B cell (primary cell): ENCODE measurements around the gene TFCP2L1. TPM values are rescaled to one million over a fixed set of nuclear protein-coding genes. Genes with fewer than 3 reads are reported as not detected.

ENCODE experiments used
- ATAC-seq: fragments of 200-7000 bp; cut with Tn5 transposase; one replicate; pipeline ENCODE4 v1.10.0; 2021; ENCODE audit warnings: low read depth, mild to moderate bottlenecking, moderate number of reproducible peaks, moderate library complexity
- CTCF ChIA-PET: fragments of 350-600 bp; sonication (Branson Sonifier 250); formaldehyde crosslinking; loops from one replicate; lab custom pipeline; 2021; ENCODE audit warnings: antibody characterized with exemption, inconsistent platforms; lab: Charles Lee
- POLR2A ChIA-PET: fragments of 350-600 bp; sonication (Branson Sonifier 250); formaldehyde crosslinking; loops from one replicate; lab custom pipeline; 2021; ENCODE audit warnings: antibody characterized with exemption; lab: Charles Lee
- DNase-seq: peaks from one replicate; pipeline ENCODE4 v3.0.0; 2013
- H2AFZ ChIP-seq: 2 replicates; pipeline ENCODE4 v1.6.1; 2012; ENCODE audit warnings: mild to moderate bottlenecking, low read depth, low read length; ENCODE audit not compliant: insufficient read depth, poor library complexity, severe bottlenecking
- H3K27ac ChIP-seq, 2 donors: 1 replicate in 1 of 2; 2 replicates in 1 of 2; pipeline ENCODE4 v1.5.1; 2012 to 2013; ENCODE audit warnings: low read length in 2 of 2, mild to moderate bottlenecking in 2 of 2, moderate library complexity in 1 of 2
- H3K27me3 ChIP-seq, 4 experiments: fragments of 200-600 bp in 1 of 4; sonication (generic) in 1 of 4; replicated peaks in 1 of 4; 1 replicate in 2 of 4; 2 replicates in 2 of 4; pipeline versions ENCODE4 v1.6.1 to v1.7.0; 2013 to 2016; ENCODE audit warnings: low read length in 3 of 4, mild to moderate bottlenecking in 2 of 4, mixed read lengths in 1 of 4, moderate library complexity in 1 of 4; ENCODE audit not compliant: insufficient read depth in 4 of 4, control insufficient read depth in 3 of 4; ENCODE audit errors: control extremely low read depth in 1 of 4
- H3K36me3 ChIP-seq, 2 experiments: replicated peaks in 1 of 2; 1 replicate in 1 of 2; 2 replicates in 1 of 2; pipeline versions ENCODE4 v1.6.1 to v1.7.1; 2013; ENCODE audit warnings: low read length in 1 of 2; ENCODE audit not compliant: insufficient read depth in 2 of 2, control insufficient read depth in 1 of 2; ENCODE audit errors: control extremely low read depth in 1 of 2, extremely low read depth in 1 of 2
- H3K4me1 ChIP-seq, 2 donors: fragments of 200-600 bp in 1 of 2; sonication (generic) in 1 of 2; 1 replicate in 1 of 2; 2 replicates in 1 of 2; pipeline versions ENCODE4 v1.5.1 to v1.6.1; 2013 to 2017; ENCODE audit warnings: low read length in 2 of 2; ENCODE audit not compliant: control insufficient read depth in 2 of 2, insufficient read depth in 2 of 2
- H3K4me2 ChIP-seq: replicated peaks from 2 replicates; pipeline ENCODE3; 2012; ENCODE audit warnings: mild to moderate bottlenecking, low read depth, low read length; ENCODE audit not compliant: poor library complexity, severe bottlenecking
- H3K4me3 ChIP-seq, 5 experiments: fragments of 200-600 bp in 1 of 5; sonication (generic) in 1 of 5; 1 replicate in 3 of 5; 2 replicates in 2 of 5; pipeline versions ENCODE4 v1.5.1 to v1.7.0; 2011 to 2016; ENCODE audit warnings: low read length in 4 of 5, mild to moderate bottlenecking in 4 of 5, low read depth in 2 of 5, control low read depth in 1 of 5, moderate library complexity in 1 of 5; ENCODE audit not compliant: insufficient read depth in 1 of 5; ENCODE audit errors: control extremely low read depth in 1 of 5, extremely low read depth in 1 of 5
- H3K79me2 ChIP-seq: fragments of 200-600 bp; sonication (generic); one replicate; pipeline ENCODE4 v1.6.0; 2016; ENCODE audit warnings: low read length; ENCODE audit not compliant: control insufficient read depth, insufficient read depth
- H3K9ac ChIP-seq: fragments of 200-600 bp; sonication (generic); 2 replicates; pipeline ENCODE4 v1.6.1; 2017; ENCODE audit warnings: mild to moderate bottlenecking, low read length, moderate library complexity
- H3K9me3 ChIP-seq, 3 donors: one replicate each; pipeline versions ENCODE4 v1.6.1 to v1.7.1; 2013; ENCODE audit warnings: low read length in 2 of 3; ENCODE audit not compliant: control insufficient read depth in 2 of 3, insufficient read depth in 1 of 3; ENCODE audit errors: control extremely low read depth in 1 of 3
- H4K20me1 ChIP-seq: 2 replicates; pipeline ENCODE4 v1.6.0; 2012; ENCODE audit warnings: mild to moderate bottlenecking, low read length; ENCODE audit not compliant: insufficient read depth, control insufficient read depth, poor library complexity, severe bottlenecking
- H3K27ac Mint-ChIP-seq: one replicate; pipeline ENCODE4 v1.8.0; 2021; ENCODE audit warnings: mixed read lengths
- H3K27me3 Mint-ChIP-seq: one replicate; pipeline ENCODE4 v1.8.0; 2021; ENCODE audit warnings: mixed read lengths
- H3K4me1 Mint-ChIP-seq: one replicate; pipeline ENCODE4 v1.8.0; 2021; ENCODE audit warnings: mixed read lengths
- H3K4me3 Mint-ChIP-seq: one replicate; pipeline ENCODE4 v1.8.0; 2021; ENCODE audit warnings: mixed read lengths
- H3K9me3 Mint-ChIP-seq: one replicate; pipeline ENCODE4 v1.8.0; 2022; ENCODE audit warnings: mixed read lengths; ENCODE audit not compliant: insufficient read depth
- CTCF ChIP-seq: fragments of 200-600 bp; IDR thresholded peaks from one replicate; pipeline ENCODE4 v1.8.0; 2022; ENCODE audit warnings: antibody characterized with exemption, mild to moderate bottlenecking
- EZH2 ChIP-seq: IDR thresholded peaks from 2 replicates; pipeline ENCODE4 v1.6.1; 2012; ENCODE audit warnings: borderline replicate concordance, low read depth, mild to moderate bottlenecking, moderate library complexity, low read length; ENCODE audit not compliant: insufficient read depth, poor library complexity, severe bottlenecking
- whole genome bisulfite sequencing: methylation state at CpG from one replicate; pipeline ENCODE4 v1.1.5; 2013; ENCODE audit warnings: missing lambda C conversion rate; ENCODE audit not compliant: insufficient coverage; 5-methylcytosine and 5-hydroxymethylcytosine counted together
- intact Hi-C: fragments of 100-400 bp; cut with micrococcal nuclease; formaldehyde crosslinking; loops from one replicate; pipeline ENCODE4 v1.10.0; 2022
- polyA plus RNA-seq: library from polyadenylated mRNA; depleted of rRNA; stranded (reverse); fragments of >200 nt; gene quantifications from 2 replicates; pipeline ENCODE4 v1.2.3, GENCODE V29; 2012
- total RNA-seq, 2 donors: library from RNA; stranded (reverse); fragments of 120-200 nt in 1 of 2; gene quantifications; 1 replicate in 1 of 2; 2 replicates in 1 of 2; pipeline versions ENCODE4 v1.2.3 to v1.2.4, GENCODE V29; 2013 to 2022

TFCP2L1 gene
- total and polyA plus RNA-seq, 2 donors (not counting 1 experiment from before 2014, with no cell fraction given) = 0.03 TPM; not detected in 1

DNA sequence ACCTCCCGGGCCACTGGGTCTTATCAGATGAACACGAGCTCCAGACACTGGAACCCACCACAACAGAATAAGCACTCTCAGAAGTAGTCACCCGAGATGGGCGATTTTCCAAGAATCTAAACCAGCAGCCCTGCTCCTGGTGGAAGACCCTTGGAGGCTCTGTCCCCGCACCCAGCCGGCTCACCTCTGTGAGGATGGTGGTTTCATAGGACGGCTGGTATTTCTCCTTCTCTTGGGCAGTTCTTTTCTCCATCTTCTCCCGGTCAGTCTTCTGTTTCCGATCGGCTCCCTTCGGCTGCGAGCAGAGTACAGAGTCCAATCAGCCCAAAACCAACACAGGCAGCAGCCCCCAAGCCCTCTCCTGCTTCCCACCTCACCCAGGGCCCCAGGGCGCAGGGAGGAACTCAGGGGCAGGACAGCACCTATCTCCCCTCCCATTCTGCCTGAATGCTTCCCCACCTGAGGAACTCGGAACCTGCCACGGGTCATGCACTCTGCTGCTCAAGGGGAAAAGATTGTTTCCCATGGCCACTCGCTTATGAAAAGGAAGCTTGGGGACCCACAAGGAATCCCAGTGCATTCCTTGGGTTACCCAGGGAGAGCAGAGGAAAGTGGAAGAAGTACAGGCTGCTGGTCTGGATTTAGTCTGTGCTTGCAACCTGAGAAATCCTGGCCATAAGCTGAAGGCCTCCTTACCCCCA is 42.7 kb downstream of the TFCP2L1 start:
- H3K36me3 ChIP-seq = no peaks in the 10 kb centered on the region
- ATAC-seq (no peak), DNase-seq (no peak)
- no peak overlapping the region for H3K4me3 ChIP-seq
- POLR2A ChIA-PET = no interaction called here
- no peaks in the 10 kb centered on the region for H3K9me3 ChIP-seq
- WGBS = 89% methylated on average over 15 of the region's 16 CpGs
- Mint-ChIP-seq H3K9me3 (no peaks in the 10 kb centered on the region), H3K4me1 (no peaks in the 10 kb centered on the region), H3K27ac (no peak overlapping the region), H3K4me3 (no peak overlapping the region), H3K27me3 (no peaks in the 10 kb centered on the region)
- CTCF ChIA-PET = no interaction called here
- no peaks in the 10 kb centered on the region for H3K79me2 ChIP-seq
- no peak overlapping the region for H3K9ac ChIP-seq
- no peaks in the 10 kb centered on the region for H3K27me3 ChIP-seq
- no peaks in the 10 kb centered on the region for H3K4me1 ChIP-seq
- TF ChIP-seq CTCF (no peak), EZH2 (no peak)
- H4K20me1 ChIP-seq = no peaks in the 10 kb centered on the region
- no peak overlapping the region for H3K4me2 ChIP-seq
- intact Hi-C loops = no loop called here
- H2AFZ ChIP-seq = no peak overlapping the region
- no peak overlapping the region for H3K27ac ChIP-seq

- H3K27ac Mint-ChIP-seq = no peak overlapping the region
- DNase-seq (no peak), ATAC-seq (no peak)
- no peaks in the 10 kb centered on the region for H4K20me1 ChIP-seq
- CTCF ChIA-PET = no interaction called here
- no peaks in the 10 kb centered on the region for H3K79me2 ChIP-seq
- no peaks in the 10 kb centered on the region for H3K9me3 Mint-ChIP-seq
- no peaks in the 10 kb centered on the region for H3K27me3 Mint-ChIP-seq
- H3K4me1 ChIP-seq = no peaks in the 10 kb centered on the region
- H3K4me3 Mint-ChIP-seq = no peak overlapping the region
- POLR2A ChIA-PET = no interaction called here
- no peak for TF ChIP-seq EZH2
- TF ChIP-seq CTCF = no peak
- no peak overlapping the region for H3K27ac ChIP-seq
- H3K4me3 ChIP-seq = no peak overlapping the region
- H3K9ac ChIP-seq = no peak overlapping the region
- no peaks in the 10 kb centered on the region for H3K27me3 ChIP-seq
- no CpG with 5 or more reads among the region's 3 CpGs for WGBS
- H2AFZ ChIP-seq = no peak overlapping the region
- H3K9me3 ChIP-seq = no peaks in the 10 kb centered on the region
- H3K4me1 Mint-ChIP-seq = no peaks in the 10 kb centered on the region
- intact Hi-C loops = no loop called here
- no peak overlapping the region for H3K4me2 ChIP-seq
- H3K36me3 ChIP-seq = no peaks in the 10 kb centered on the region
Measured at GRCh38 chr2:121241466-121241865, 43.5 kb downstream of the TFCP2L1 start.
